DOHH2 (cell line): ENCODE measurements around the gene ITPR2.

Experiments
- H3F3A ChIP-seq: fragments of 200-600 bp; sonication (generic), shearing (Covaris generic); 2 replicates; pipeline ENCODE4 v1.6.0; 2016; ENCODE audit warnings: antibody characterized with exemption, mild to moderate bottlenecking; ENCODE audit not compliant: control insufficient read depth, insufficient read depth
- H3K27ac ChIP-seq: fragments of 200-600 bp; sonication (generic); 2 replicates; pipeline ENCODE4 v1.5.1; 2014; ENCODE audit warnings: low read depth, mild to moderate bottlenecking, low read length, moderate library complexity
- H3K27me3 ChIP-seq: fragments of 200-600 bp; sonication (generic); 2 replicates; pipeline ENCODE4 v1.6.1; 2014; ENCODE audit warnings: mild to moderate bottlenecking, low read length, mixed read lengths; ENCODE audit not compliant: control insufficient read depth
- H3K36me3 ChIP-seq: fragments of 200-600 bp; sonication (generic); 2 replicates; pipeline ENCODE4 v1.6.1; 2014; ENCODE audit warnings: mild to moderate bottlenecking, low read length, moderate library complexity, mixed read lengths; ENCODE audit not compliant: control insufficient read depth
- H3K4me1 ChIP-seq: fragments of 200-600 bp; sonication (generic); 2 replicates; pipeline ENCODE4 v1.6.1; 2014; ENCODE audit warnings: mild to moderate bottlenecking, low read length, mixed read lengths; ENCODE audit not compliant: control insufficient read depth
- H3K4me2 ChIP-seq: fragments of 200-600 bp; sonication (generic); 2 replicates; pipeline ENCODE4 v1.6.0; 2014; ENCODE audit warnings: mild to moderate bottlenecking, low read length, moderate library complexity
- H3K4me3 ChIP-seq: fragments of 200-600 bp; sonication (generic); 2 replicates; pipeline ENCODE4 v1.5.1; 2014; ENCODE audit warnings: mild to moderate bottlenecking, low read length, mixed read lengths
- H3K79me2 ChIP-seq: fragments of 200-600 bp; sonication (generic); 2 replicates; pipeline ENCODE4 v1.6.1; 2014; ENCODE audit warnings: mild to moderate bottlenecking, low read length, mixed read lengths; ENCODE audit not compliant: control insufficient read depth
- H3K9me2 ChIP-seq: fragments of 200-600 bp; sonication (generic); replicated peaks from 2 replicates; pipeline ENCODE4 v1.6.1; 2014; ENCODE audit warnings: mild to moderate bottlenecking, low read length, mixed read lengths; ENCODE audit not compliant: control insufficient read depth
- H3K9me3 ChIP-seq: fragments of 200-600 bp; sonication (generic); 2 replicates; pipeline ENCODE4 v1.6.1; 2014; ENCODE audit warnings: antibody characterized with exemption, low read length, mixed read lengths; ENCODE audit not compliant: control insufficient read depth, insufficient read depth
- H4K20me1 ChIP-seq: fragments of 200-600 bp; sonication (generic); 2 replicates; pipeline ENCODE4 v1.6.0; 2014; ENCODE audit warnings: low read depth, mild to moderate bottlenecking, antibody characterized with exemption, low read length, moderate library complexity; ENCODE audit not compliant: control insufficient read depth, insufficient read depth
- CTCF ChIP-seq: fragments of 200-600 bp; sonication (generic); IDR thresholded peaks from one replicate; pipeline ENCODE4 v1.5.1; 2014; ENCODE audit warnings: antibody characterized with exemption, mild to moderate bottlenecking, low read depth, low read length; ENCODE audit not compliant: poor library complexity, severe bottlenecking
- EZH2phosphoT487 ChIP-seq: fragments of 200-600 bp; sonication (generic); IDR thresholded peaks from 2 replicates; pipeline ENCODE4 v1.6.1; 2017; ENCODE audit warnings: borderline replicate concordance, mild to moderate bottlenecking, antibody characterized with exemption, low read length, moderate library complexity, mixed read lengths

The ITPR2 gene

GRCh38 chr12:26721800-26722199 is 111.2 kb downstream of the ITPR2 start:
- Histone ChIP-seq H3F3A (no peaks in the 10 kb centered on the region), H3K27ac (no peak overlapping the region), H3K9me3 (no peaks in the 10 kb centered on the region), H3K9me2 (no peaks in the 10 kb centered on the region), H3K4me1 (peaks cover 15% of the 10 kb centered on the region), H4K20me1 (no peaks in the 10 kb centered on the region), H3K79me2 (0 out of 2 replicates have a peak, but pooled peaks cover 2% of the 10 kb centered on the region), H3K36me3 (0 out of 2 replicates have a peak, but pooled peaks cover 3% of the 10 kb centered on the region), H3K4me2 (no peak overlapping the region), H3K4me3 (no peak overlapping the region), H3K27me3 (no peaks in the 10 kb centered on the region)
- TF ChIP-seq CTCF (no peak), EZH2phosphoT487 (no peak)

- Histone ChIP-seq H3K4me1 (peaks cover 33% of the 10 kb centered on the region), H3K9me3 (no peaks in the 10 kb centered on the region), H3F3A (peaks cover 3% of the 10 kb centered on the region), H3K27ac (no peak overlapping the region), H3K9me2 (no peaks in the 10 kb centered on the region), H3K79me2 (no peaks in the 10 kb centered on the region), H3K4me2 (no peak overlapping the region), H3K4me3 (no peak overlapping the region), H3K27me3 (no peaks in the 10 kb centered on the region), H3K36me3 (peaks cover 13% of the 10 kb centered on the region), H4K20me1 (no peaks in the 10 kb centered on the region)
- TF ChIP-seq EZH2phosphoT487 (no peak), CTCF (no peak)
These were observed 113.1 kb downstream of the ITPR2 start for GRCh38 chr12:26719852-26720251.

- no peaks in the 10 kb centered on the region for H3K9me2 ChIP-seq
- H3K4me2 ChIP-seq, result no peak overlapping the region
- peaks cover 20% of the 10 kb centered on the region for H3F3A ChIP-seq
- H3K27ac ChIP-seq, result no peak overlapping the region
- H3K27me3 ChIP-seq, result no peaks in the 10 kb centered on the region
- H4K20me1 ChIP-seq, result no peaks in the 10 kb centered on the region
- H3K36me3 ChIP-seq, result peaks cover 26% of the 10 kb centered on the region
- peaks cover 6% of the 10 kb centered on the region for H3K79me2 ChIP-seq
- peaks cover 43% of the 10 kb centered on the region for H3K4me1 ChIP-seq
- TF ChIP-seq EZH2phosphoT487 (no peak), CTCF (no peak)
- H3K9me3 ChIP-seq, result no peaks in the 10 kb centered on the region
- H3K4me3 ChIP-seq, result no peak overlapping the region
These were observed 115.2 kb downstream of the ITPR2 start for GRCh38 chr12:26717757-26718156.
